Right lung (tissue), 5 donors: ENCODE data around the gene ARF1. TPM values are rescaled to one million over a fixed set of nuclear protein-coding genes. Genes with fewer than 3 reads are reported as not detected.

Source experiments
- DNase-seq, 2 donors: peaks; one replicate each; pipeline ENCODE4 v3.0.0-alpha.2; 2013
- polyA plus RNA-seq, 5 donors: library from polyadenylated mRNA; unstranded; fragments of 120-200 nt; gene quantifications; one replicate each; pipeline versions ENCODE4 v1.2.1 to v1.2.3, GENCODE V29; 2013; ENCODE audit warnings: inconsistent platforms in 1 of 5, low replicate concordance in 1 of 5; ENCODE audit not compliant: insufficient read length in 5 of 5, insufficient read depth in 1 of 5

Gene ARF1
- polyA plus RNA-seq, 5 donors, result 258 to 388 (median 282) TPM

DNA sequence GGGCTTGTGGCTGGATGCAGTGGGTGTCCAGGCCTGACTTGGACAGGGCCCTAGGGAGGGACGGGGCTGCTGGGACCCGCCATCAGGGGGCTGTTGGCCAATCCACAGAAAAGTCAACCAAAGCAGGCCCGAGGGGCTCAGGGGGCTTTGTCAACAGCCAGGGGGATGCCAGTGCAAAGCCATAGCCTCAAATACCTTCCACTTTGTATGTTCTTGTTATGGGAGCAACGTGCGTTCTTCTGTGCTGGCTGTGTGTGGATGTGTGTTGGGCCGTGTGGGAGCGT lies 35.4 kb upstream of the ARF1 start:
- no peak for DNase-seq

- DNase-seq, result no peak
Observed at GRCh38 chr1:228048120-228048519, 34.4 kb upstream of the ARF1 start.

GRCh38 chr1:228048659-228049298 lies 33.7 kb upstream of the ARF1 start:
- DNase-seq, result no peak

DNA sequence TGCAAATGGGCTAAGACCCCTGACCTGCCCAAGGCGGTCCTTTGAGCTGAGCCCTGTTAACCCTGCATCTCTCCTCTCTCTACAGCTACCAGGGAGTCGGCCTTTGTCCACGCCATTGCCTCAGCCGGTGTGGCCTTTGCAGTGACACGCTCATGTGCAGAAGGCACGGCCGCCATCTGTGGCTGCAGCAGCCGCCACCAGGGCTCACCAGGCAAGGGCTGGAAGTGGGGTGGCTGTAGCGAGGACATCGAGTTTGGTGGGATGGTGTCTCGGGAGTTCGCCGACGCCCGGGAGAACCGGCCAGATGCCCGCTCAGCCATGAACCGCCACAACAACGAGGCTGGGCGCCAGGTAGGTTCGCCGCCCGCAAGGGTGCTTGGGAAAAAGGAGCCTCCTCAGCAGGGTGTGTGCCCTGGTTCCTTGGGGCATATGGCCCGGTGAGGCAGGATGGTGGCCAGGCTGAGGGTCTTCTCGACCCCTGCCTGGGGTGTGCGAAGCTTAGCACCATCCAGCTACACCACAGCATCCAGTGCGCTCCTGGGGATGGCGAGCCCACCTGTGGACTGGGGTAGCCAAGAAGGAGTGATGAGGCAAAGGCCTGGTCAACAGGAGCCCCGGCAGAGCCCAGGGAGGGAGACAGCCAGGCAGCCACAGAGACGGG lies 31.8 kb upstream of the ARF1 start:
- no peak for DNase-seq

GRCh38 chr1:228058172-228058948 lies 24.1 kb upstream of the ARF1 start:
- no peak for DNase-seq

- peak in 1 of 2 donors; percentile 24 for DNase-seq
Observed at GRCh38 chr1:228058949-228059633, 23.4 kb upstream of the ARF1 start.

DNA sequence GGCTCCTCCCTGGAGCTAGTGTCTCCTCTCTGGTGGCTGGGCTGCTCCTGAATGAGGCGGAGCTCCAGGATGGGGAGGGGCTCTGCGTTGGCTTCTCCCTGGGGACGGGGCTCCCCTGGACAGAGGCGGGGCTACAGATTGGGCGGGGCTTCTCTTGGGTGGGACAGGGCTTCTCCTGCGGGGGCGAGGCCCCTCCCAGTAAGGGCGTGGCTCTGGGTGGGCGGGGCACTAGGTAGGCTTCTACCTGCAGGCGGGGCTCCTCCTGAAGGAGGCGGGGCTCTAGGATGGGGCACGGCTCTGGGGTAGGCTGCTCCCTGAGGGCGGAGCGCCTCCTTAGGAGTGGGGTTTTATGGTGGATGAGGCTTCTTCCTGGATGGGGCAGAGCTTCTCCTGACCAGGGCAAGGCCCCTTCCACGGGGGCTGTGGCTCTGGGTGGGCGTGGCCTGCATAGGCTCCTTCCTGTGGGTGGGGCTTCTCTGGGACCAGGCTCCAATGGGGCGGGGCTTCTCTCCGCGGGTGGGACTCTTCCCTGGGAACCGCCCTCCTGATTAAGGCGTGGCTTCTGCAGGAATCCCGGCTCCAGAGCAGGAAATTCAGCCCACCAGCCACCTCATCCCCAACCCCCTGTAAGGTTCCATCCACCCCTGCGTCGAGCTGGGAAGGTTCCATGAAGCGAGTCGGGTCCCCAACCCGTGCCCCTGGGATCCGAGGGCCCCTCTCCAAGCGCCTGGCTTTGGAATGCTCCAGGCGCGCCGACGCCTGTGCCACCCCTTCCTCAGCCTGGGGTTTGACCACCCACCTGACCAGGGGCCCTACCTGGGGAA lies 22.7 kb upstream of the ARF1 start:
- peak; percentile 49 to 57 for DNase-seq

GRCh38 chr1:228060458-228061190 lies 21.9 kb upstream of the ARF1 start:
- no peak for DNase-seq

GRCh38 chr1:228061411-228062084 lies 21.0 kb upstream of the ARF1 start:
- DNase-seq, result no peak

- no peak for DNase-seq
Observed at GRCh38 chr1:228062085-228062791, 20.3 kb upstream of the ARF1 start.

GRCh38 chr1:228062812-228063211 lies 19.7 kb upstream of the ARF1 start:
- no peak for DNase-seq

GRCh38 chr1:228063251-228064191 lies 19.0 kb upstream of the ARF1 start:
- DNase-seq, result no peak

DNA sequence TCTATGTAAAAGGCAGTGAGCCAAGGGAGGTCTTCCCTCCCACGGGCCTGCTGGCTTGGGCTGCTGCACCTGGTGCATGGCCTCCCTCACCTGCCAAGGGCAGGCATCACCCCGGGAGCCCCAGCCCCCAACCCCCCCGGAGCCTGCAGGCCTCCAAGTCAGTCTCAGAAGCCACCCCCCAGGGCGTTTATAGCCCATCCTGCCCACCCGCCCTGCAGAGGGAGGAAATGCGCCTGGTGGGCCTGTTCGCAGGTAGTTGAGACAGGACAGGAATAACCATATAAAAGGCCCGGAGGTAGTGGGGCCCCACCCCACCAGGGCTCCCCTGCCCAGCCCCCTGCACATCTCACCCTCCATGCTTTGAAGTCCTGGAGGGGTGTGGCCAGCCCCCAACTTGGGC lies 18.2 kb upstream of the ARF1 start:
- DNase-seq, result no peak

GRCh38 chr1:228064741-228065542 lies 17.6 kb upstream of the ARF1 start:
- DNase-seq, result no peak

- no peak for DNase-seq
Observed at GRCh38 chr1:228065543-228066347, 16.8 kb upstream of the ARF1 start.

DNA sequence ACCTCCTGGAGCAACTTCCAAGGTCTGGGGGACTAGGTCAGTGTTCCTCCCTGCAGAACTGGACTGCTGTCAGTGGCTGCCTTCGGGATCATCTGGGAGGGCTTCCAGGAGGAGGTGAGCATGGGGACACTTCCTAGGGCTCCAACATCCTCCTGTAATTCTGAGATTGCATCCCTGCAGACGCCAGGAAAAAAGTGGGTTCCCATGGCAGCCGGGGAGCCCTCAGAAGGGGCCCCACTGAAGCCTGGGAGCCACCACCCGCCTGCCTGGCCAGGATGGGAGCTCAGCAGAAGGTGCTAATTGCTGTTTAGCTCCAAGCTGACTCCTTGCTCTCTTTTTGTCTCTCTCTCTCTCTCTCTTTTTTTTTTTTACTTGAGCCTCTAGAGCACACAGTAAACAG lies 16.1 kb upstream of the ARF1 start:
- no peak for DNase-seq
